Smooth muscle cell (in vitro differentiated cells): ENCODE measurements around the gene DYNC1H1. TPM values are rescaled to one million over a fixed set of nuclear protein-coding genes. Genes with fewer than 3 reads are reported as not detected.
A peak's percentile ranks its signal among the peaks of the same experiment; 100 is the strongest.

Experiments
- DNase-seq: peaks from one replicate; lab custom pipeline; 2025; ENCODE audit not compliant: unreplicated experiment; lab: John Stamatoyannopoulos, UW
- H2AFZ ChIP-seq: fragments of 200-600 bp; sonication (generic); 2 replicates; pipeline ENCODE4 v1.6.0; 2016; ENCODE audit warnings: antibody characterized with exemption, low read depth, mild to moderate bottlenecking
- H3F3A ChIP-seq: fragments of 200-600 bp; sonication (generic); 2 replicates; pipeline ENCODE4 v1.6.0; 2017; ENCODE audit warnings: antibody characterized with exemption, low read depth
- H3K27ac ChIP-seq: fragments of 200-600 bp; sonication (generic); 2 replicates; pipeline ENCODE4 v1.5.1; 2016; ENCODE audit warnings: low read depth, mild to moderate bottlenecking
- H3K27me3 ChIP-seq: fragments of 200-600 bp; sonication (generic); 2 replicates; pipeline ENCODE4 v1.6.1; 2016; ENCODE audit warnings: low read depth, mild to moderate bottlenecking
- H3K36me3 ChIP-seq: fragments of 200-600 bp; sonication (generic); 2 replicates; pipeline ENCODE4 v1.5.1; 2016; ENCODE audit warnings: low read depth
- H3K4me1 ChIP-seq: fragments of 200-600 bp; sonication (generic); 2 replicates; pipeline ENCODE4 v1.5.1; 2016; ENCODE audit warnings: low read depth
- H3K4me2 ChIP-seq: fragments of 200-600 bp; sonication (generic); 2 replicates; pipeline ENCODE4 v1.6.0; 2016; ENCODE audit warnings: mild to moderate bottlenecking
- H3K4me3 ChIP-seq: fragments of 200-600 bp; sonication (generic); 2 replicates; pipeline ENCODE4 v1.5.1; 2016; ENCODE audit warnings: mild to moderate bottlenecking
- H3K79me2 ChIP-seq: fragments of 200-600 bp; sonication (generic); 2 replicates; pipeline ENCODE4 v1.6.0; 2016; ENCODE audit warnings: low read depth, mild to moderate bottlenecking
- H3K9ac ChIP-seq: fragments of 200-600 bp; sonication (generic); 2 replicates; pipeline ENCODE4 v1.6.0; 2016; ENCODE audit warnings: low read depth
- H3K9me3 ChIP-seq: fragments of 200-600 bp; sonication (generic); replicated peaks from 2 replicates; pipeline ENCODE4 v1.5.1; 2016; ENCODE audit warnings: low read depth
- H4K20me1 ChIP-seq: fragments of 200-600 bp; sonication (generic); 2 replicates; pipeline ENCODE4 v1.6.0; 2016; ENCODE audit warnings: low read depth
- CTCF ChIP-seq: fragments of 200-600 bp; sonication (generic); IDR thresholded peaks from 2 replicates; pipeline ENCODE4 v1.5.1; 2017; ENCODE audit warnings: borderline replicate concordance, mild to moderate bottlenecking, antibody characterized with exemption; ENCODE audit not compliant: insufficient read depth, poor library complexity, severe bottlenecking
- WGBS: methylation state at CpG from one replicate; pipeline ENCODE4 v1.1.7; 2016; ENCODE audit warnings: low lambda C conversion rate; 5-methylcytosine and 5-hydroxymethylcytosine counted together
- polyA plus RNA-seq: library from polyadenylated mRNA; unstranded; fragments of >200 nt; fragmentation: Nextera tagmentation; extraction: Ambion mirVana; gene quantifications from 2 replicates; pipeline ENCODE4 v1.2.1, GENCODE V29; 2016
- total RNA-seq: library from RNA; depleted of rRNA; stranded (reverse); fragments of >200 nt; gene quantifications from 2 replicates; pipeline ENCODE4 v1.2.3, GENCODE V29; 2014

DYNC1H1 gene
- 399 and 408 TPM in 2 replicates for total RNA-seq
- polyA plus RNA-seq, result 137 and 172 TPM in 2 replicates

DNA sequence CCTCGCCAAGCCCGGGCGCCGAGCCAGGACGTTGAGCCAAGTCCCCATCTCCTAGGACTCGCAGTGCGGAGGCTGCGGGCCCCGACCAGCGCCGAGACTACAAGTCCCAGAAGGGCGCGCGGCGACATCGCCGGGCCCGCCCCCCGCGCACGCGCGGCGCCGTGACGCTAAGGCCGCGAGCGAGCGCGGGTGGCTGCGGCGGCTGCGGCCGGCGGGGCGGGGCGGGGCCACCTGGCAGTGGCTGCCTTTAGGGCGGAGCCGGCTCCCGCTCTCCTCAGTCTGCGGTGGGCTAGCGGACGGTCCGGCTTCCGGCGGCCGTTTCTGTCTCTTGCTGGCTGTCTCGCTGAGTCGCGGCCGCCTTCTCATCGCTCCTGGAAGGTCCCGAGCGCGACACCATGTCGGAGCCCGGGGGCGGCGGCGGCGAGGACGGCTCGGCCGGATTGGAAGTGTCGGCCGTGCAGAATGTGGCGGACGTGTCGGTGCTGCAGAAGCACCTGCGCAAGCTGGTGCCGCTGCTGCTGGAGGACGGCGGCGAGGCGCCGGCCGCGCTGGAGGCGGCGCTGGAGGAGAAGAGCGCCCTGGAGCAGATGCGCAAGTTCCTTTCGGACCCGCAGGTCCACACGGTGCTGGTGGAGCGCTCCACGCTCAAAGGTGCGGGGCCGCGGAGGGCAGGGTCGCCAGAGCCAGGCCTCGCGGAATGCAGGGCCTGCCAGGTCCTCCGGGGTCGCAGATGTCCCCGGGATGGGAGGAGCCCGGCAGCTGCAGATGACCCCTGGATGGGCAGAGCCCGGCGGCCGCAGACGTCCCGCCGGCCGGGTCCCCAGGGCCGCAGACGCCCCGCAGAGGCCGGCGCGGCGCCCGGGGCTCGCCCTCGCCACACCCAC, at the start of gene DYNC1H1:
TSS of gene DYNC1H1 (plus strand) at position 277 of the 884 bp plus-strand sequence. CDS start at position 396, 119 bp downstream.
- 1% methylated on average over 78 of the region's 115 CpGs for WGBS
- no peaks in the 10 kb centered on the region for H3K27me3 ChIP-seq
- peak within 1 kb of the TSS; percentile 99 for H3K4me3 ChIP-seq
- peak within 1 kb of the TSS; percentile 88 for H3K9ac ChIP-seq
- H3F3A ChIP-seq, result peaks cover 12% of the 10 kb centered on the region
- TF ChIP-seq CTCF, result no peak
- H3K4me2 ChIP-seq, result peak within 1 kb of the TSS; percentile 92
- H3K27ac ChIP-seq, result peak within 1 kb of the TSS; percentile 70
- peaks cover 16% of the 10 kb centered on the region for H3K4me1 ChIP-seq
- DNase-seq, result peak; percentile 76
- peaks cover 51% of the 10 kb centered on the region for H3K79me2 ChIP-seq
- no peaks in the 10 kb centered on the region for H3K9me3 ChIP-seq
- peaks cover 43% of the 10 kb centered on the region for H4K20me1 ChIP-seq
- H2AFZ ChIP-seq, result peak within 1 kb of the TSS; percentile 86
- no peaks in the 10 kb centered on the region for H3K36me3 ChIP-seq

DNA sequence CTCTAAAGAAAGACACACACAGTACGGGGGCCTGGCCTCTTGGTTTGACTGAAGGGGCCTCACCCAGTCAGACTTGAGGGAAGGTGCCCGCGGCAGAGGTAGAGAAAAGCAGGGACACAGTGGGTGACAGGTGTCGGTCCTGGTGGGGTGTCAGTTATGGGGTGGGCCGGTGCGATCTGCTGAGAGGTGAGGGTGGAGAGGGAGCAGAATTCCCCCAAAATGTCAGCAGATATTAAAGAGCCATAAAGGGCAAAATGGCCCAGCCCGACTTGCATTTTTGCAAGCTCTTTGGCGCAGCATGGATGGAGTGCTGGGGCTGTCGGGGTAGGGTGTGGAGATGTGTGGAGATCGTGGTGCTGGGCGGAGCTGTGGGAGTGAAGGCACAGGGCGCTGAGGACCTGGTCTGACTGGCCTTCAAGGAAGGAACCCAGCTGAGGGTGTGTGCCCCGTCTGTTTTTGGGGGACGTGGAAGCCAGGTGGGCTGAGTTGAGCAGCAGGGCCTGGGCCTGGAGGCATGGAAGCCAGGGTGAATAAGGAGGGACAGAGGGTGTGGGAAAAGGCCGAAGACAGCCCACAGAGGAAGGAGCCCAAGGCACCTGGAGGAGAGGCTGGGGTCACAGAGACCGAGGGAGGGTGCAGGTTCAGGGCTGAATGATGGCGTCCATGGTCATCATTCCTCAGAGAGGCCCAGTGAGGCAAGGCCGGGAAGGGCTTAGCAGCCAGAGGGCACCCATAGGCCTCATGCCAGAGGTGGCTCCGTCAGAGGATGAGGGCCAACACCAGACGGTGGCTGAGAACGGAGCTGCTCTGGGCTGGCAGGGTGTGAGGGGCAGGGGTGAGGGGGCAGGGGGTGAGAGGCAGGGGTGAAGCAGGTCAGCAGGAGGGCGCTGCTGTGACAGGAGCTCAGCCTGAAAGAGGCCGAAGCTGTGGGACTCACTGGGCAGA, 48.2 kb upstream of the DYNC1H1 start:
- H3K4me2 ChIP-seq, result no peak overlapping the region
- no peaks in the 10 kb centered on the region for H3K27me3 ChIP-seq
- no peaks in the 10 kb centered on the region for H4K20me1 ChIP-seq
- no peak overlapping the region for H3K9ac ChIP-seq
- peaks cover 6% of the 10 kb centered on the region for H3K4me1 ChIP-seq
- 97% methylated on average over 21 of the region's 23 CpGs for WGBS
- no peaks in the 10 kb centered on the region for H3K36me3 ChIP-seq
- H3K79me2 ChIP-seq, result no peaks in the 10 kb centered on the region
- no peaks in the 10 kb centered on the region for H3K9me3 ChIP-seq
- H2AFZ ChIP-seq, result no peak overlapping the region
- no peaks in the 10 kb centered on the region for H3F3A ChIP-seq
- no peak overlapping the region for H3K27ac ChIP-seq
- no peak overlapping the region for H3K4me3 ChIP-seq
- no peak for TF ChIP-seq CTCF
- DNase-seq, result no peak

DNA sequence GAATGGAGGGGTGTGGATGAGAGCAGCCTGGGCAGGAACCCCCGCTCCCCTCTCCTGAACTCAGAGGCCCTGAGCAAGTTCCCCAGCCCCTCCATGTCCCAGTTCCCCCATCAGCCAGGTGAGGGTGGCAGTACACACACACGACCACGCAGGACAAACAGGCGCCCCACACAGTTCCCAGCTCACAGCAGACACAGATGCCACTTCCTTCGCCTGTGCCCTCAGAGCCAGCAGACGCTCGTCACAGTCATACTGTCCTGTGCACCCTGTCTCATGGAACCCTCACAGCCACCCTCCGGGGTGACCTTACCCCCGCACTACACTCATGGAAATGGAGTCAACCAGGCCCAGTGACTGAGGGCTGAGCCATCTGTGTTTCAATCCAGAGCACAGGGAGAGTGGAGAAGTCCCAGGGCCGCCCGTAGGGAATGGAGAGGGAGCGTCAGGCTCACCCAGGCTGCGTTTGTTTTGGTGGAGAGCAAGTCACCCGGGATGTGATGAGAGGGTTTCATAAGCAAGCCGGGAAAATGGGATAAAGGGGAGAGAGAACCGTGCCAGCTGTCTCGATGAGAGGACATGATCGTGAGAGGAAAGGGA, 47.5 kb upstream of the DYNC1H1 start:
- H3K27me3 ChIP-seq, result no peaks in the 10 kb centered on the region
- no peaks in the 10 kb centered on the region for H3K36me3 ChIP-seq
- H3K9ac ChIP-seq, result no peak overlapping the region
- no peak for DNase-seq
- H4K20me1 ChIP-seq, result no peaks in the 10 kb centered on the region
- H3K9me3 ChIP-seq, result no peaks in the 10 kb centered on the region
- no peak overlapping the region for H2AFZ ChIP-seq
- peaks cover 6% of the 10 kb centered on the region for H3K4me1 ChIP-seq
- no peak for TF ChIP-seq CTCF
- no peak overlapping the region for H3K4me2 ChIP-seq
- no peaks in the 10 kb centered on the region for H3F3A ChIP-seq
- H3K27ac ChIP-seq, result no peak overlapping the region
- WGBS, result 90% methylated on average over 18 of the region's 18 CpGs
- no peaks in the 10 kb centered on the region for H3K79me2 ChIP-seq
- no peak overlapping the region for H3K4me3 ChIP-seq
